Neuronal stem cell (in vitro differentiated cells): Measurements from ENCODE around the gene TKTL1.
A peak's percentile ranks its signal among the peaks of the same experiment; 100 is the strongest.

ENCODE experiments used
- DNase-seq: peaks from one replicate; pipeline ENCODE4 v3.0.0-alpha.2; 2013; ENCODE audit warnings: low spot score
- H2AFZ ChIP-seq: one replicate; pipeline ENCODE4 v1.6.1; 2013; ENCODE audit warnings: mild to moderate bottlenecking, low read length, inconsistent platforms
- H2AK5ac ChIP-seq: 2 replicates; pipeline ENCODE4 v1.6.1; 2013; ENCODE audit warnings: low read depth, mild to moderate bottlenecking, inconsistent platforms, low read length, moderate library complexity, mixed read lengths
- H2BK120ac ChIP-seq: 2 replicates; pipeline ENCODE4 v1.6.1; 2013; ENCODE audit warnings: low read depth, mild to moderate bottlenecking, inconsistent platforms, low read length, moderate library complexity, mixed read lengths
- H2BK12ac ChIP-seq: one replicate; pipeline ENCODE4 v1.6.1; 2013; ENCODE audit warnings: low read length, inconsistent platforms
- H2BK15ac ChIP-seq: 2 replicates; pipeline ENCODE4 v1.6.1; 2013; ENCODE audit warnings: mild to moderate bottlenecking, low read length, inconsistent platforms, mixed read lengths
- H2BK5ac ChIP-seq: one replicate; pipeline ENCODE4 v1.6.1; 2013; ENCODE audit warnings: inconsistent platforms, mild to moderate bottlenecking, low read length, moderate library complexity
- H3K14ac ChIP-seq: one replicate; pipeline ENCODE4 v1.6.1; 2013; ENCODE audit warnings: low read length, inconsistent platforms
- H3K18ac ChIP-seq: 2 replicates; pipeline ENCODE4 v1.6.1; 2013; ENCODE audit warnings: low read length, inconsistent platforms
- H3K23ac ChIP-seq: 2 replicates; pipeline ENCODE4 v1.6.1; 2013; ENCODE audit warnings: low read depth, mild to moderate bottlenecking, mixed read lengths, low read length, inconsistent platforms; ENCODE audit not compliant: poor library complexity
- H3K27ac ChIP-seq: replicated peaks from 3 replicates; pipeline ENCODE4 v1.5.1; 2013; ENCODE audit warnings: low read length, inconsistent platforms
- H3K27me3 ChIP-seq, 3 experiments: 2 replicates each; pipeline ENCODE4 v1.6.1; 2013; ENCODE audit warnings: low read length in 3 of 3, mild to moderate bottlenecking in 2 of 3, inconsistent platforms in 1 of 3, low read depth in 1 of 3, mixed read lengths in 1 of 3, moderate library complexity in 1 of 3; ENCODE audit not compliant: control insufficient read depth in 3 of 3, insufficient read depth in 3 of 3
- H3K36me3 ChIP-seq, 2 donors: replicated peaks in 1 of 2; 2 replicates each; pipeline ENCODE4 v1.6.1; 2013; ENCODE audit warnings: low read length in 2 of 2; ENCODE audit not compliant: control insufficient read depth in 2 of 2, insufficient read depth in 2 of 2
- H3K4ac ChIP-seq: 2 replicates; pipeline ENCODE4 v1.6.1; 2013; ENCODE audit warnings: inconsistent platforms, mild to moderate bottlenecking, low read length, moderate library complexity
- H3K4me1 ChIP-seq, 2 donors: 1 replicate in 1 of 2; 2 replicates in 1 of 2; pipeline ENCODE4 v1.6.1; 2013; ENCODE audit warnings: low read length in 2 of 2, low read depth in 1 of 2; ENCODE audit not compliant: control insufficient read depth in 2 of 2, insufficient read depth in 1 of 2
- H3K4me2 ChIP-seq: one replicate; pipeline ENCODE4 v1.6.1; 2013; ENCODE audit warnings: mild to moderate bottlenecking, low read length, inconsistent platforms; ENCODE audit not compliant: insufficient read depth, poor library complexity, severe bottlenecking
- H3K4me3 ChIP-seq, 2 donors: 2 replicates each; pipeline ENCODE4 v1.5.1; 2013; ENCODE audit warnings: low read length in 2 of 2, mild to moderate bottlenecking in 2 of 2, inconsistent platforms in 1 of 2, moderate library complexity in 1 of 2
- H3K79me1 ChIP-seq: one replicate; pipeline ENCODE4 v1.6.1; 2013; ENCODE audit warnings: low read depth, mild to moderate bottlenecking, inconsistent platforms, low read length, moderate library complexity
- H3K9ac ChIP-seq: one replicate; pipeline ENCODE4 v1.6.1; 2013; ENCODE audit warnings: mild to moderate bottlenecking, low read depth, low read length, inconsistent platforms; ENCODE audit not compliant: poor library complexity
- H3K9me3 ChIP-seq, 2 donors: replicated peaks in 1 of 2; 2 replicates each; pipeline versions ENCODE3 to v1.6.1; 2013; ENCODE audit warnings: low read length in 2 of 2, mild to moderate bottlenecking in 2 of 2, inconsistent platforms in 1 of 2, low read depth in 1 of 2, mixed read lengths in 1 of 2, moderate library complexity in 1 of 2; ENCODE audit not compliant: control insufficient read depth in 2 of 2, insufficient read depth in 1 of 2
- H4K8ac ChIP-seq: one replicate; pipeline ENCODE4 v1.6.1; 2013; ENCODE audit warnings: low read depth, mild to moderate bottlenecking, inconsistent platforms, low read length, moderate library complexity
- H4K91ac ChIP-seq: one replicate; pipeline ENCODE4 v1.6.1; 2013; ENCODE audit warnings: low read length, low read depth, mild to moderate bottlenecking, inconsistent platforms; ENCODE audit not compliant: poor library complexity
- WGBS, 2 donors: extraction: QIAGEN DNeasy Blood & Tissue Kit; methylation state at CpG; one replicate each; pipeline ENCODE4 v1.1.7; 2013; ENCODE audit warnings: missing lambda C conversion rate in 2 of 2, mixed read lengths in 1 of 2; ENCODE audit not compliant: insufficient read length in 2 of 2, insufficient replicate concordance in 1 of 2; ENCODE audit errors: extremely low coverage in 2 of 2; 5-methylcytosine and 5-hydroxymethylcytosine counted together

Gene TKTL1

GRCh38 chrX:154368630-154369448 lies 73.2 kb downstream of the TKTL1 start:
- peak overlapping the region; percentile 73 for H2BK12ac ChIP-seq
- H2BK120ac ChIP-seq = no peak overlapping the region
- no peak overlapping the region for H3K14ac ChIP-seq
- H3K9me3 ChIP-seq = no peaks in the 10 kb centered on the region
- H2BK5ac ChIP-seq = peak overlapping the region; percentile 82
- peak overlapping the region; percentile 84 for H3K9ac ChIP-seq
- peak overlapping the region; percentile 87 to 100 for H3K4me3 ChIP-seq
- peak overlapping the region; percentile 72 for H3K27ac ChIP-seq
- H3K4me1 ChIP-seq = peaks cover 5 to 13% of the 10 kb centered on the region in 2 donors
- H2AFZ ChIP-seq = no peak overlapping the region
- no peak overlapping the region for H3K4ac ChIP-seq
- H3K18ac ChIP-seq = peak overlapping the region; percentile 92
- no peak overlapping the region for H2BK15ac ChIP-seq
- whole genome bisulfite sequencing, 2 donors = no CpG with 5 or more reads among the region's 16 CpGs
- H3K23ac ChIP-seq = peak overlapping the region; percentile 65
- no peak overlapping the region for H4K91ac ChIP-seq
- peak overlapping the region; percentile 66 for H3K4me2 ChIP-seq
- H4K8ac ChIP-seq = no peak overlapping the region
- no peak for DNase-seq
- peaks cover 37 to 58% of the 10 kb centered on the region in 2 donors for H3K36me3 ChIP-seq
- H2AK5ac ChIP-seq = no peak overlapping the region
- H3K79me1 ChIP-seq = peaks cover 18% of the 10 kb centered on the region
- H3K27me3 ChIP-seq = no peaks in the 10 kb centered on the region

DNA sequence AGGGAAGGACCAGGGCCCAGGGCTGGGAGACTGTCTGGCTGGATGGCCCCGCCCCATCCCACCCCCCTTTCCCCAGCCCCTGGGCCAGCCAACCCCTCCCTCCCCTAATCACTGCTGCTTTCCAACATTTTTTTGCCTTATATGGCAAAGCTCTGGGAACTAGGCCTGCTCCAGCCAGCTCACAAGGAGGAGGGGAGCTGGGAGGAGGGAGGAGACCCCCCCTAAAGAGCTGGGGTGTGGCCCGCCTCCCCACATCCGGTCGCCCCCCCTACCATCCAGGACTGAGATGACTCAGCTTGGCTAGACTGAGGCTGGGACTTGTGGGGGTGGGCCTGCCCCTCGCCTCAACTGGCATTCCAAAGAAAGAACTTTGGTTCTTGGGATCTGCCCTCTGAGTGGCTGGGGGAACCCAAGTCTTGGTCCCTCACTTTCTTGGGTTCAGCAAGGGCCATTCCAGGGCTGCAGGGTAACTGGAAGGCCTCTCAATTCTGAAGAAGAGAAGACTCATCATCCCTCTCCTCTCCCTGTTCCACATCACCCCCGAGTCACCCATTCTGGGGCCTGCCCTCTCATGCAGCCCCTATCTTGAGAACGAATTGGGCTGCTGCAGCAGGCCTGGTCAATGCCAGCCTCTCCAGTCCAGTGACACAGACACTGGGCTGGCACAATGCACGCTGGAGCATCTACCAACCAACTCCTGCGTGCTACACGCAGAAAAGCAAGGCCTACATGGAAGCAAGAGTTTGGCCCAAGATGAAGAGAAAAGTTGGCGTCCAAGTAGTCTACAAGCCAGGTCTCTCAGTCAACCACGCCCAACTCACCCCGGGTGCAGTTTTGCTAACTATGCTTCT lies 74.1 kb downstream of the TKTL1 start:
- Histone ChIP-seq H3K79me1 (peaks cover 15% of the 10 kb centered on the region), H3K9me3 (no peaks in the 10 kb centered on the region), H4K8ac (peak overlapping the region; percentile 86), H3K23ac (no peak overlapping the region), H2AFZ (no peak overlapping the region), H2BK120ac (no peak overlapping the region), H2BK5ac (peak overlapping the region; percentile 93), H2AK5ac (no peak overlapping the region), H2BK12ac (peak overlapping the region; percentile 90), H4K91ac (no peak overlapping the region), H3K27ac (peak overlapping the region; percentile 89), H3K14ac (peak overlapping the region; percentile 71), H2BK15ac (peak overlapping the region; percentile 49), H3K4me2 (peak overlapping the region; percentile 66), H3K27me3 (no peaks in the 10 kb centered on the region), H3K9ac (peak overlapping the region; percentile 99), H3K18ac (peak overlapping the region; percentile 85), H3K4me3 (peak overlapping the region; percentile 100), H3K4ac (no peak overlapping the region), H3K36me3 (peaks cover 29 to 49% of the 10 kb centered on the region in 2 donors), H3K4me1 (peaks cover 5 to 15% of the 10 kb centered on the region in 2 donors)
- DNase-seq = peak; percentile 84
- no CpG with 5 or more reads among the region's 13 CpGs for WGBS, 2 donors

- no peak overlapping the region for H3K14ac ChIP-seq
Observed at GRCh38 chrX:154370300-154371016, 74.9 kb downstream of the TKTL1 start.

More at GRCh38 chrX:154370300-154371016, 74.9 kb downstream of the TKTL1 start:
- Histone ChIP-seq H2BK5ac (peak overlapping the region; percentile 93), H4K8ac (no peak overlapping the region), H3K4me2 (peak overlapping the region; percentile 57), H3K9me3 (no peaks in the 10 kb centered on the region), H3K4ac (no peak overlapping the region), H3K27me3 (no peaks in the 10 kb centered on the region), H2AK5ac (peak overlapping the region; percentile 70), H3K9ac (peak overlapping the region; percentile 99), H2BK120ac (no peak overlapping the region), H3K18ac (peak overlapping the region; percentile 96), H3K23ac (peak overlapping the region; percentile 96), H2AFZ (no peak overlapping the region), H4K91ac (peak overlapping the region; percentile 72), H3K4me1 (peaks cover 5 to 15% of the 10 kb centered on the region in 2 donors), H3K36me3 (peaks cover 24 to 42% of the 10 kb centered on the region in 2 donors), H3K27ac (peak overlapping the region; percentile 89), H3K4me3 (peak overlapping the region; percentile 100), H2BK12ac (no peak overlapping the region), H3K79me1 (peaks cover 12% of the 10 kb centered on the region), H2BK15ac (peak overlapping the region; percentile 49)
- WGBS, 2 donors = no CpG with 5 or more reads among the region's 63 CpGs
- no peak for DNase-seq
